Neural cell (in vitro differentiated cells): ENCODE results near the gene MCOLN1.

Experiments
- EZH2 ChIP-seq: fragments of 200-600, 300-800 bp; shearing (Covaris generic), sonication (generic); IDR thresholded peaks from 2 replicates; pipeline ENCODE4 v1.6.1; 2014; ENCODE audit warnings: antibody characterized with exemption, low read length, borderline replicate concordance, mild to moderate bottlenecking; ENCODE audit not compliant: insufficient read depth, poor library complexity, severe bottlenecking
- POLR2AphosphoS5 ChIP-seq: IDR thresholded peaks from 2 replicates; pipeline ENCODE4 v1.6.1; 2012
- RAD21 ChIP-seq: fragments of 450-650 bp; conservative IDR thresholded peaks from 2 replicates; pipeline ENCODE4 v1.6.1; 2014; ENCODE audit warnings: antibody characterized with exemption, mild to moderate bottlenecking, moderate library complexity
- TAF1 ChIP-seq: IDR thresholded peaks from 2 replicates; pipeline ENCODE4 v1.6.1; 2012; ENCODE audit warnings: low read depth
- TF ChIP-seq, protein P1 (sequence below): fragments of 450-650 bp; IDR thresholded peaks from 2 replicates; pipeline ENCODE4 v1.5.1; 2014; ENCODE audit warnings: antibody characterized with exemption, mild to moderate bottlenecking, moderate library complexity; ENCODE audit not compliant: poor library complexity, severe bottlenecking
- TF ChIP-seq, protein P2 (sequence below): IDR thresholded peaks from 2 replicates; pipeline ENCODE4 v1.6.1; 2012; ENCODE audit warnings: borderline replicate concordance

DNA sequence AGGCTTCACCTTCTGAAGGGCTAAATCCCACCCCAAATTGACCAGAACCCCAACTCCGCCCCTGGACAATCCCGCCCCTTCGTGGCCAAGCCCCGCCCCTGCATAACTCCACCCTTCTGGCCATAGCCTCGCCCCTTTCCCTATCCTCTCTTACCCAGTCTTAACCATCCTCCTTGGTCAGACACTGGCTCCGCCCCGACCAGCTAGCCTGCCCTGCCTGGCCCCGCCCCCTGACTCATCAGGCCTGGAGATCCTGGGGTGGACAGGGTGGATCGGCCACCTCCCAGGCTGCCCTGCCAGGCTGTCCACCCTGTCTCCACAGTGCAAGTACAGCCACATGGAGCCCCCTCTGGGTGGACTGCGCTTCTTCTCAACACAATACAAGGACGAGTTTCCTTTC is 14.5 kb upstream of the MCOLN1 start:
- TF ChIP-seq EZH2 (no peak), RAD21 (no peak), POLR2AphosphoS5 (no peak), TAF1 (no peak)
- TF ChIP-seq, protein P1, sequence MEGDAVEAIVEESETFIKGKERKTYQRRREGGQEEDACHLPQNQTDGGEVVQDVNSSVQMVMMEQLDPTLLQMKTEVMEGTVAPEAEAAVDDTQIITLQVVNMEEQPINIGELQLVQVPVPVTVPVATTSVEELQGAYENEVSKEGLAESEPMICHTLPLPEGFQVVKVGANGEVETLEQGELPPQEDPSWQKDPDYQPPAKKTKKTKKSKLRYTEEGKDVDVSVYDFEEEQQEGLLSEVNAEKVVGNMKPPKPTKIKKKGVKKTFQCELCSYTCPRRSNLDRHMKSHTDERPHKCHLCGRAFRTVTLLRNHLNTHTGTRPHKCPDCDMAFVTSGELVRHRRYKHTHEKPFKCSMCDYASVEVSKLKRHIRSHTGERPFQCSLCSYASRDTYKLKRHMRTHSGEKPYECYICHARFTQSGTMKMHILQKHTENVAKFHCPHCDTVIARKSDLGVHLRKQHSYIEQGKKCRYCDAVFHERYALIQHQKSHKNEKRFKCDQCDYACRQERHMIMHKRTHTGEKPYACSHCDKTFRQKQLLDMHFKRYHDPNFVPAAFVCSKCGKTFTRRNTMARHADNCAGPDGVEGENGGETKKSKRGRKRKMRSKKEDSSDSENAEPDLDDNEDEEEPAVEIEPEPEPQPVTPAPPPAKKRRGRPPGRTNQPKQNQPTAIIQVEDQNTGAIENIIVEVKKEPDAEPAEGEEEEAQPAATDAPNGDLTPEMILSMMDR = no peak
- TF ChIP-seq, protein P2, sequence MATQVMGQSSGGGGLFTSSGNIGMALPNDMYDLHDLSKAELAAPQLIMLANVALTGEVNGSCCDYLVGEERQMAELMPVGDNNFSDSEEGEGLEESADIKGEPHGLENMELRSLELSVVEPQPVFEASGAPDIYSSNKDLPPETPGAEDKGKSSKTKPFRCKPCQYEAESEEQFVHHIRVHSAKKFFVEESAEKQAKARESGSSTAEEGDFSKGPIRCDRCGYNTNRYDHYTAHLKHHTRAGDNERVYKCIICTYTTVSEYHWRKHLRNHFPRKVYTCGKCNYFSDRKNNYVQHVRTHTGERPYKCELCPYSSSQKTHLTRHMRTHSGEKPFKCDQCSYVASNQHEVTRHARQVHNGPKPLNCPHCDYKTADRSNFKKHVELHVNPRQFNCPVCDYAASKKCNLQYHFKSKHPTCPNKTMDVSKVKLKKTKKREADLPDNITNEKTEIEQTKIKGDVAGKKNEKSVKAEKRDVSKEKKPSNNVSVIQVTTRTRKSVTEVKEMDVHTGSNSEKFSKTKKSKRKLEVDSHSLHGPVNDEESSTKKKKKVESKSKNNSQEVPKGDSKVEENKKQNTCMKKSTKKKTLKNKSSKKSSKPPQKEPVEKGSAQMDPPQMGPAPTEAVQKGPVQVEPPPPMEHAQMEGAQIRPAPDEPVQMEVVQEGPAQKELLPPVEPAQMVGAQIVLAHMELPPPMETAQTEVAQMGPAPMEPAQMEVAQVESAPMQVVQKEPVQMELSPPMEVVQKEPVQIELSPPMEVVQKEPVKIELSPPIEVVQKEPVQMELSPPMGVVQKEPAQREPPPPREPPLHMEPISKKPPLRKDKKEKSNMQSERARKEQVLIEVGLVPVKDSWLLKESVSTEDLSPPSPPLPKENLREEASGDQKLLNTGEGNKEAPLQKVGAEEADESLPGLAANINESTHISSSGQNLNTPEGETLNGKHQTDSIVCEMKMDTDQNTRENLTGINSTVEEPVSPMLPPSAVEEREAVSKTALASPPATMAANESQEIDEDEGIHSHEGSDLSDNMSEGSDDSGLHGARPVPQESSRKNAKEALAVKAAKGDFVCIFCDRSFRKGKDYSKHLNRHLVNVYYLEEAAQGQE = no peak
